Fibroblast of peridontal ligament (primary cell): ENCODE measurements around the gene TTYH1.

Experiments
- DNase-seq: peaks from one replicate; pipeline ENCODE4 v3.0.0-alpha.2; 2010; ENCODE audit errors: extremely low read depth

The TTYH1 gene

DNA sequence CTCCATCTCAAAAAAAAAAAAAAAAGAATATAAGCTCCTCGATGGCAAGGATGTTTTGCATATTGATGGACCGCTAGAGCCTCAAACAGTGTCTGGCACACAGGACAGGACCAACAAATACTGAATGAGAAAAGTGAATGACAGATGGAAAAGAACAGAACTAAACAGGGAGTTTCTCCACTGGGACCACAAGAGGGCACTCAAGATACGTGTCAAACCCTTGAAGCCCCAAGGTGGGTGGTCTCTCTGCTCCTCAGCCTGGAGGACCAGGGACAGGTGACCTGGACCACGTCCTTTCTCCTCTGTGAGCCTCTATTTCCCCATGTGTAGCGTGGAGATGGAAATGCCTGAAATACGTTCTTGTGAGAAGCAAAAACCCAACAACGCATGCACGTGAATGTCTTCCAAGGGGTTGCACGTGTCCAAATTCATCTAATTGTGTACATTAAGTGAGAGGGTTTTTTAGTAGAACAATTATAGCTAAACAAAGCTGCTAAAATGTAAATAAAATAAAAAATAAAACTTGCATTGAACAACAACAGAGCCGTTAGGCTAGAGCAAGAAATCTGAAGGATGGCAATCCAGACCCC lies 63.5 kb downstream of the TTYH1 start:
- peak; percentile 54 for DNase-seq

DNA sequence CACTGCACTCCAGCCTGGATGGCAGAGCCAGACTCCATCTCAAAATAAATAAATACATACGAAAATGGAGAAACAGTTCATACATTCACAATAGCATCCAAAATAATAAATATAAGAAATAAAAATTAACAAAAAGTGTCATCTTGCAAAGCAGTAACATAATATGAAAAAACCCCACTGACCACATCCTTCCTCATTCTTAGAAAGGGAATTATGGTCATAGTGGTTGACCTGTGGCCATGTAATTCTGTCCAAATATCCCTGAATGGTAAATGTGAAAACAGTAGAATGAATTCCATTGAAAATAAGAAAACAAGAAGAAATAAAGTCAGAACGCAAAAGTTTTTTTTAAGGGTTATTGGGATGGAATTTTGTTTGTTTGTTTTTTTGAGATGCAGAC lies 64.8 kb downstream of the TTYH1 start:
- DNase-seq: no peak

DNA sequence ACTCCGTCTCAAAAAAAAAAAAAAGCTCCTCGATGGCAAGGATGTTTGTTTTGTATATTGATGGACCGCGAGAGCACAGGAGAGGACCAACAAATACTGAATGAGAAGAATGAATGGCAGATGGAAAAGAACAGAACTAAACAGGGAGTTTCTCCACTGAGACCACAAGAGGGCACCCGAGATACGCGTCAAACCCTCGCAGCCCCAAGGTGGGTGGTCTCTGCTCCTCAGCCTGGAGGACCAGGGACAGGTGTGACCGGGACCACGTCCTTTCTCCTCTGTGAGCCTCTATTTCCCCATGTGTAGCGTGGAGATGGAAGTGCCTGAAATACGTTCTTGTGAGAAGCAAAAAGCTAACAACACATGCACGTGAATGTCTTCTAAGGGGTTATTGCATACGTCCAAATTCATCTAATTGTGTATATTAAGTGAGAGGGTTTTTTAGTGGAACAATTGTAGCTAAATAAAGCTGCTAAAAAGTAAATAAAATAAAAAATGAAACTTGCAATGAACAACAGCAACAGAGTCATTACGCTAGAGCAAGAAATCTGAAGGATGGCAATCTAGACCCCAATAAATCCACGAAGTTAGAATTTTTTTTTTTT lies 66.2 kb downstream of the TTYH1 start:
- peak; percentile 53 for DNase-seq

DNA sequence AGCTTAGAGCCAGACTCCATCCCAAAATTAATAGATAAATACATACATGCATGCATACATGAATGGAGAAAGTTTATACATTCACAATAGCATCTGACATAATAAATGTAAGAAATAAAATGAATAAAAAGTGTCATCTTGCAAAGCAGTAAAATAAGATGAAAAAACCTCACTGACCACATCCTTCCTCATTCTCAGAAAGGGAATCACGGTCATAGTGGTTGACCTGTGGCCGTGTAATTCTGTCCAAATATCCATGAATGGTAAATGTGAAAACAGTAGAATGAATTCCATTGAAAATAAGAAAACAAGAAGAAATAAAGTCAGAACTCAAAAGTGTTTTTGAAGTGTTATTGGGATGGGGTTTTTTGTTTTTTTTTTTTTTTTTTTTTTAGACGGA lies 67.6 kb downstream of the TTYH1 start:
- no peak for DNase-seq

DNA sequence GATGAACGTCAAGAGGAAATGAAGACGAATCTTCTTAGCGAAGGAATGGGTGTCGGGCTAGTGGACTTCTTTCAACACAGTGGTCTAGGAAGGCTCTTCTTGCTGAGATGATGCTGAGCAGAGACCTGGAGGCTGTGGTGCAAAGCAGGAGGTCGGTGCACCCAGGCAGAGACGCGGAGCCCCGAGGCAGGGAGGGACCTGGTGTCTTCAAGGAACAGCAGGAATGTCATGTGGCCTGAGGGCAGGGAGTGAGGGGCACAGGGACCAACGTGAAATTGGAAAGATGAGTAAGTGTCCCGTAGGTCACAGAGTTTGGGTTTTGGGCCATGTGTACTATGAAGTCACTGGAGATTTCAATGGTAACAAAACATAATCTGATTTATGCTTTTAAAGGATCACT lies 69.2 kb downstream of the TTYH1 start:
- no peak for DNase-seq

GRCh38 chr19:54485851-54486250 lies 70.6 kb downstream of the TTYH1 start:
- DNase-seq: no peak
